C4-2B (cell line): ENCODE measurements around the gene USP51.

Experiments
- H3K27ac ChIP-seq: fragments of 450-650 bp; 2 replicates; pipeline ENCODE4 v1.5.1; 2017
- ZFX ChIP-seq: fragments of 450-650 bp; IDR thresholded peaks from 2 replicates; pipeline ENCODE4 v1.6.1; 2017
- TF ChIP-seq, protein P1 (sequence below): fragments of 450-650 bp; conservative IDR thresholded peaks from 2 replicates; pipeline ENCODE4 v1.5.1; 2017; ENCODE audit warnings: mild to moderate bottlenecking

USP51 gene

DNA sequence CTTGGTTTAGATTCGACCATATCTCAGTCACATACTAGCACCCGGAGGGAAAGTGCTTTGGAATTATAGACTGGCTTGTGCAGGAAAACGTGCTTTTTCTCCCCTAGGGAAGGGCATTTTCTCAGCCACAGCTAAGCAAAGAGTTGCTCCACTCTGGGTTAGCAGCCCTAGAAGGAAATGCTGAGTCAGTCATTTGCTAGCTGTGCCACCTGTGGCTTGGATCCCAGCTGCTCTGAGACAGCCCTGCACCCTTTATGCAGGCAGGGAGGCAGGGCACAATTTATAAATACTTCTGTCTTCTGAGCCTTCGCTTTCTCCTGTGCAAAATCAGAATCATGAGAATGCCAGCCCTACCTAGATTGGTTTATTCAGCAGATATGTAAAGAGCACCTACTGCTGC lies 1.3 kb upstream of the USP51 start:
- TF ChIP-seq, protein P1, sequence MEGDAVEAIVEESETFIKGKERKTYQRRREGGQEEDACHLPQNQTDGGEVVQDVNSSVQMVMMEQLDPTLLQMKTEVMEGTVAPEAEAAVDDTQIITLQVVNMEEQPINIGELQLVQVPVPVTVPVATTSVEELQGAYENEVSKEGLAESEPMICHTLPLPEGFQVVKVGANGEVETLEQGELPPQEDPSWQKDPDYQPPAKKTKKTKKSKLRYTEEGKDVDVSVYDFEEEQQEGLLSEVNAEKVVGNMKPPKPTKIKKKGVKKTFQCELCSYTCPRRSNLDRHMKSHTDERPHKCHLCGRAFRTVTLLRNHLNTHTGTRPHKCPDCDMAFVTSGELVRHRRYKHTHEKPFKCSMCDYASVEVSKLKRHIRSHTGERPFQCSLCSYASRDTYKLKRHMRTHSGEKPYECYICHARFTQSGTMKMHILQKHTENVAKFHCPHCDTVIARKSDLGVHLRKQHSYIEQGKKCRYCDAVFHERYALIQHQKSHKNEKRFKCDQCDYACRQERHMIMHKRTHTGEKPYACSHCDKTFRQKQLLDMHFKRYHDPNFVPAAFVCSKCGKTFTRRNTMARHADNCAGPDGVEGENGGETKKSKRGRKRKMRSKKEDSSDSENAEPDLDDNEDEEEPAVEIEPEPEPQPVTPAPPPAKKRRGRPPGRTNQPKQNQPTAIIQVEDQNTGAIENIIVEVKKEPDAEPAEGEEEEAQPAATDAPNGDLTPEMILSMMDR = no peak
- TF ChIP-seq ZFX = no peak
- H3K27ac ChIP-seq = no peak overlapping the region

DNA sequence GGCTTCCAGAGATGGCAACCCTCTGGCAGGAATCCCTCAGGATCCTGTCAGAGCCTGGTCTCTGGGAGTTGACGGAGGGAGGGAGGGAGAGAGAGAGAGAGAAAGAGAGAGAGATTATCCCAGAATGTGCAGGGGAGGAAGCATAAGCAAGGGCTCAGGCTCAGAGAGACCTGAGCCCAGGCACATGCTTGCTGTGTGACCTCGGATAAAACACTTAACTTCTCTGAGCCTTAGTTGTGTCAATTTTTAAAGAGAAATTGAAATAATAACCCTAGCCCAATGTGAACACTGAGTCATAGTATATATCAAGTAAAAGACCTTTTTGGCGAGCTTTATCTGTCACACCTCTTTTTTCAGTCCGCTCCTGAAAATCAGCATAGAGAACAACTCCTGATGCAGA lies 473 bp upstream of the USP51 start:
- no peak for TF ChIP-seq ZFX
- TF ChIP-seq, protein P1 = no peak
- H3K27ac ChIP-seq = no peak overlapping the region

DNA sequence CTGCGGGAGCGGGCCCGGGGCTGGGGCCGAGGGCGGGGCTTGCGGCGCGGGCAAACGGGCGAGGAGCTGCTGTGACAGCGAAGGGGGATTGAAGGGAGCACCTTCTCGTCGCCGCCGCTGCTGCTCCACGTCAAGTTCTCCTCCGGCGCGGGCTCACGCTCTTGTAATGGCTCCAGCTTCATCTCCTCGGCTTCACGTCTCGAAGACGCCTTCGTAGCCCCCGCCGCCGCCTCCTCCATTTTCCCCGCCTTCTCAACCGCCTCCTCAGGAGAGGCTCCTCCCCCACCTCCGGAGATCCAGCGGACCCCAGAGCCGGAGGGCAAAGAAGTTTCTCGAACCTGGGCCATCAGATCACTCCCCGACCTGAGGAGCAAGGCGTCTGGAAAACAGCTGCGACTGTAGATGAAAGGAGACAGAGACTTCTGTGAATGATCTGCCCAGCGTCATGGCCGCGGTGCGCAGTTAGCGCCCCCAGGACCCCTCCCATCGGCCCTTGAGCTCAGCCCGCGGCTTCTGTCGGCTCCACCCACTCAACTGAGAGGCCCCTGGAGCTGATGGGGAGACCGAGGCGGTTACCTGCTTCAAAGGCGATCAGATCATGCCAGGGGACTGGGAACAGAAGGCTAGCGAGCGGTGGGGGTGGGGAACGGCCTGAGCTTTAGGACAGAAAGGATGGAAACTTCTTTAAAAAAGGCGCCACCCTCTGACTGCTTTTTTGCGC lies 895 bp downstream of the USP51 start:
- TF ChIP-seq, protein P1 = no peak; the same call in 1 of the 2 replicates
- TF ChIP-seq ZFX = no peak
- H3K27ac ChIP-seq = peak overlapping the region; percentile 78

DNA sequence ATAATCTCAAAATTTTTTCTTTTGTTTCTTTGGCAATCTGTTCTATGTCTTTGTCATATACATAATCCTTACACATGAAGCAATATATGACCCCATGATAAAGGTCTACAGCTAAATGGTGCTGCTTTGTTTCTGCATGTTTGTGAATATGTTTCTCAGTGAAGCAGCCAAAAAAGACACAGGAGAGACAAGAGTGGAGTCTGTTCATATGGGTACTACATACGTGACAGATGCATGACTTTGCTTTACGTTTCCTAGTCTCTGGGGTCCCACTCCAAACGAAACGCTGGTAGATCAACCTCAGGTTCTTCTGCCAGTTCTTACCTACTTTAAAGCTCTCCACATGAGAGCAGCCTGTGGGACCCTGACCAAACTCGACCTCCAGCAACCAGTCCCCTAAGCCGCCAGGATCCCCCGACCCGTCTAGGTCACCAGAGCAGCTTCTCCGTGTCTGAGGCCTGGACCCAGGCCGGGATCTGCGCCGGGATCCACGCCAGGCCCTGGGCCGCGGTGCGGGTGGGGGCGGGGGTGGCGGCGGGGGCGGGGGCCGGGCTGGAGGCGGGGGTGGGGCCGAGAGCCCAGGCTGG lies 1.5 kb downstream of the USP51 start:
- peak overlapping the region; percentile 78 for H3K27ac ChIP-seq
- TF ChIP-seq, protein P1 = no peak
- no peak for TF ChIP-seq ZFX

DNA sequence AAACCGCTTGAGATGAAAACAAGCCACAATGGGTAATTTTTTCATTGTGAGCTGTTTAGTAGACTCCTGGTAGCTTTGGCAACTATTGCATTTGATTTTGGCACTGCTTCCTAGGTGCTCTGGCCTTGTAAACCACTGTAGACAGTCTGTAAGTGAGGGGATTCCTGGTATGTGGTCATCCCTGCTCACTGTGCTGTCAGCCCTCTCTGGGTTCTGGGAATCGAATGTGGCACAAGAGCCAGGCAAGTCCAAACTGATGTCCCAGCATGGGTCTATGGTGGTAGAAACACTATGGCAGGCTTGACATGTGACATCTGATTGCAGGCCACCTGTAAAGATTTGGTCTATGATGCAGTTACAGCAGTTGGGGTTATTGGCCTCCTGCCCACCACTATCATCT lies 2.5 kb downstream of the USP51 start:
- TF ChIP-seq, protein P1 = no peak
- no peak for TF ChIP-seq ZFX
- no peak overlapping the region for H3K27ac ChIP-seq

DNA sequence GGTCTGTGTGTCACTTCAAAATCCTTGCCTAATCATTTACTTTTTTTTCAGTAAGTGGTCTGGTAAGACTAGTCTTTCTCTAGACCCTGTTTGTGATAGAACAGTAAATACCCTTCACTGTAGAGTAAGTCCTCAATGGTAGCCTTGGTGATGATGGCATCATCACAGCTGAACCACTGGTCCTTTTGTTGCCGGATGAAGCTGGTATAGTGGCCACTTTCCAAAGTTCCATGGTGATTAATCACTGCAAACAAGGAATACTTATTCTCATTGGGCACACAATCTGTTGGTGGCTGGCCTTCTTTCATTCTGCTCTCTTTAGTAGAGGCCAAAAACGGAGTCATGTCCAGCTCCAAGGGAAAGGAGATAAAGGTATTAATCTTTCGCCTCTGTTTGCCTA lies 2.9 kb downstream of the USP51 start:
- H3K27ac ChIP-seq = no peak overlapping the region
- TF ChIP-seq, protein P1 = no peak
- no peak for TF ChIP-seq ZFX

DNA sequence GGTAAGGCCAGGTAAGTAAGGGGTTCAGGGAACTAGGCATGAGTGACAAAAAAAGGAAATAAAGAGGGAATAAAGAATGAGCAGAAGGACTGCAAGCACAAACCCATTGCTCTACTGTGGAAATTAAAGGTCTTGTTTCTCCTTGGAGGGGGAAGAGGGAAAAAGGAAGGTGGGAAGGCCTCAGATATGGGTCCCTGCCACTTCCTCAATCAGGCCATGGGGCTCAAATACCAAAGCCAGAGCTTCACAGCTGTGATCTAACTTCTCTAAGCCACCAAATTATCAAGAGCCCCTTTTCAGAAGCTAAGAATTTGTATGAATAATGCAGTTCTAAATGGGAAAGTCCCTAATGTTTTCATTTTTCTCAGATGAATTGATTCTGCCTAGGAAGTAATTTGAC lies 4.7 kb downstream of the USP51 start:
- TF ChIP-seq, protein P1 = no peak
- no peak for TF ChIP-seq ZFX

More for the DNA sequence above, 4.7 kb downstream of the USP51 start:
- H3K27ac ChIP-seq = no peak overlapping the region
